Astrocyte (in vitro differentiated cells and primary cell): ENCODE results near the gene STK32B.

Experiments
- EZH2 ChIP-seq: IDR thresholded peaks from 2 replicates; pipeline ENCODE4 v1.6.1; 2012; ENCODE audit warnings: mild to moderate bottlenecking, low read length, inconsistent platforms; ENCODE audit not compliant: insufficient read depth
- TF ChIP-seq, protein P1 (sequence below): IDR thresholded peaks from 2 replicates; pipeline ENCODE4 v1.5.1; 2011; ENCODE audit warnings: low read depth, mild to moderate bottlenecking, inconsistent platforms, low read length, moderate library complexity; ENCODE audit not compliant: insufficient read depth

DNA sequence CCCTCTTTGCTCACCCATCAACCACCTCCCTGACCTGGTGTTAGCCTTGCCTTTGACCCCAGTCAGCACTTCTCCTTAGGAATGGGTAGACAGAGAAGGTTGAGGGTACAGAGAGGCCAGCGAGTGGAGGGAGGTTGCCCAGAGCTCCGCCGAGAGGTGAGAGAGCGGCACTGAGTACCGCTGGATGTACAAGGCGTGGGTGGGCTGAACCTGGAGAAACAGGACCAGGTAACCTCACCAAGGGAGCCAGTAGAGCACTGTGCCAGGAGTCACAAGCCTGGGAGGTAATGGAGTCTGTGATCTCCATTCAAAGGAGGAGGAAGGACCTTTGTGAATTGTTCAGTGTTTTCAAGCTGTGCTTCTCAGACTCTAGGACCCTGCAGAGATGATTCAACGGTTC, 400.9 kb downstream of the STK32B start:
- TF ChIP-seq, protein P1, sequence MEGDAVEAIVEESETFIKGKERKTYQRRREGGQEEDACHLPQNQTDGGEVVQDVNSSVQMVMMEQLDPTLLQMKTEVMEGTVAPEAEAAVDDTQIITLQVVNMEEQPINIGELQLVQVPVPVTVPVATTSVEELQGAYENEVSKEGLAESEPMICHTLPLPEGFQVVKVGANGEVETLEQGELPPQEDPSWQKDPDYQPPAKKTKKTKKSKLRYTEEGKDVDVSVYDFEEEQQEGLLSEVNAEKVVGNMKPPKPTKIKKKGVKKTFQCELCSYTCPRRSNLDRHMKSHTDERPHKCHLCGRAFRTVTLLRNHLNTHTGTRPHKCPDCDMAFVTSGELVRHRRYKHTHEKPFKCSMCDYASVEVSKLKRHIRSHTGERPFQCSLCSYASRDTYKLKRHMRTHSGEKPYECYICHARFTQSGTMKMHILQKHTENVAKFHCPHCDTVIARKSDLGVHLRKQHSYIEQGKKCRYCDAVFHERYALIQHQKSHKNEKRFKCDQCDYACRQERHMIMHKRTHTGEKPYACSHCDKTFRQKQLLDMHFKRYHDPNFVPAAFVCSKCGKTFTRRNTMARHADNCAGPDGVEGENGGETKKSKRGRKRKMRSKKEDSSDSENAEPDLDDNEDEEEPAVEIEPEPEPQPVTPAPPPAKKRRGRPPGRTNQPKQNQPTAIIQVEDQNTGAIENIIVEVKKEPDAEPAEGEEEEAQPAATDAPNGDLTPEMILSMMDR = no peak
- no peak for TF ChIP-seq EZH2
